ENCODE data around the gene ZNF469.

The ZNF469 gene

GRCh38 chr16:88352261-88353200 is 30.2 kb upstream of the ZNF469 start:
- H3K4me3 ChIP-seq (replicated peaks in 1 of 2; ENCODE audit: low read depth in 2 of 2, low read length in 2 of 2) = no peak overlapping the region
- no peak for TF ChIP-seq CTCF (IDR thresholded peaks at IDR 0.05; ENCODE audit: low read depth, low read length)
- peak in 1 of 2 donors; percentile 14 for DNase-seq (ENCODE audit: low read depth in 2 of 2)

GRCh38 chr16:88353232-88353631 is 29.5 kb upstream of the ZNF469 start:
- no peak overlapping the region for H3K4me3 ChIP-seq (replicated peaks in 1 of 2; ENCODE audit: low read depth in 2 of 2, low read length in 2 of 2)
- DNase-seq (ENCODE audit: low read depth in 2 of 2) = no peak
- no peak for TF ChIP-seq CTCF (IDR thresholded peaks at IDR 0.05; ENCODE audit: low read depth, low read length)

- DNase-seq (ENCODE audit: low read depth in 2 of 2) = no peak
- no peak overlapping the region for H3K4me3 ChIP-seq (replicated peaks in 1 of 2; ENCODE audit: low read depth in 2 of 2, low read length in 2 of 2)
- no peak for TF ChIP-seq CTCF (IDR thresholded peaks at IDR 0.05; ENCODE audit: low read depth, low read length)
Measured at GRCh38 chr16:88353691-88354090, 29.1 kb upstream of the ZNF469 start.

- TF ChIP-seq CTCF (IDR thresholded peaks at IDR 0.05; ENCODE audit: low read depth, low read length) = no peak
- no peak for DNase-seq (ENCODE audit: low read depth in 2 of 2)
- no peak overlapping the region for H3K4me3 ChIP-seq (replicated peaks in 1 of 2; ENCODE audit: low read depth in 2 of 2, low read length in 2 of 2)
Measured at GRCh38 chr16:88354229-88355092, 28.3 kb upstream of the ZNF469 start.

GRCh38 chr16:88355093-88355388 is 27.7 kb upstream of the ZNF469 start:
- H3K4me3 ChIP-seq (replicated peaks in 1 of 2; ENCODE audit: low read depth in 2 of 2, low read length in 2 of 2) = no peak overlapping the region
- no peak for TF ChIP-seq CTCF (IDR thresholded peaks at IDR 0.05; ENCODE audit: low read depth, low read length)
- DNase-seq (ENCODE audit: low read depth in 2 of 2) = no peak

GRCh38 chr16:88355389-88356123 is 27.2 kb upstream of the ZNF469 start:
- TF ChIP-seq CTCF (IDR thresholded peaks at IDR 0.05; ENCODE audit: low read depth, low read length) = no peak
- H3K4me3 ChIP-seq (replicated peaks in 1 of 2; ENCODE audit: low read depth in 2 of 2, low read length in 2 of 2) = no peak overlapping the region
- DNase-seq (ENCODE audit: low read depth in 2 of 2) = no peak

Data from cardiac fibroblast (primary cell).